GM23338 (cell line): ENCODE data around the gene PDE10A. TPM values are rescaled to one million over a fixed set of nuclear protein-coding genes. Genes with fewer than 3 reads are reported as not detected.

Experiments used
- ATAC-seq: fragments of 200-7000 bp; cut with Tn5 transposase; 3 replicates; pipeline ENCODE4 v1.9.1; 2020
- DNase-seq: peaks from one replicate; pipeline ENCODE4 v3.0.0-alpha.2; 2015; ENCODE audit warnings: low spot score
- H2AFZ ChIP-seq: fragments of 200-600 bp; sonication (generic); 2 replicates; pipeline ENCODE4 v1.8.0; 2016; ENCODE audit warnings: antibody characterized with exemption, mild to moderate bottlenecking, moderate library complexity
- H3F3A ChIP-seq: fragments of 200-600 bp; sonication (generic); replicated peaks from 2 replicates; pipeline ENCODE4 v1.8.0; 2017; ENCODE audit warnings: antibody characterized with exemption, mixed run types, low read depth
- H3K27ac ChIP-seq: fragments of 200-600 bp; sonication (generic); 2 replicates; pipeline ENCODE4 v1.6.1; 2016; ENCODE audit warnings: low read depth
- H3K27me3 ChIP-seq: fragments of 200-600 bp; sonication (generic); 2 replicates; pipeline ENCODE4 v1.8.0; 2016; ENCODE audit warnings: mild to moderate bottlenecking, mixed run types, moderate library complexity; ENCODE audit not compliant: insufficient read depth
- H3K36me3 ChIP-seq: fragments of 200-600 bp; sonication (generic); 2 replicates; pipeline ENCODE4 v1.8.0; 2016; ENCODE audit warnings: mild to moderate bottlenecking; ENCODE audit not compliant: insufficient read depth
- H3K4me1 ChIP-seq: fragments of 200-600 bp; sonication (generic); 2 replicates; pipeline ENCODE4 v1.8.0; 2016; ENCODE audit warnings: mild to moderate bottlenecking, moderate library complexity; ENCODE audit not compliant: insufficient read depth
- H3K4me2 ChIP-seq: fragments of 200-600 bp; sonication (generic); 2 replicates; pipeline ENCODE4 v1.7.1; 2017; ENCODE audit warnings: mixed run types
- H3K4me3 ChIP-seq: fragments of 200-600 bp; sonication (generic); 2 replicates; pipeline ENCODE4 v1.6.1; 2016; ENCODE audit warnings: mixed run types
- H3K79me2 ChIP-seq: fragments of 200-600 bp; sonication (generic); replicated peaks from 2 replicates; pipeline ENCODE4 v1.8.0; 2017; ENCODE audit warnings: mild to moderate bottlenecking; ENCODE audit not compliant: insufficient read depth
- H3K9me2 ChIP-seq: fragments of 200-600 bp; sonication (generic); 2 replicates; pipeline ENCODE4 v1.8.0; 2017; ENCODE audit not compliant: insufficient read depth
- H4K20me1 ChIP-seq: fragments of 200-600 bp; sonication (generic); replicated peaks from 2 replicates; pipeline ENCODE4 v1.8.0; 2017; ENCODE audit warnings: mild to moderate bottlenecking; ENCODE audit not compliant: insufficient read depth
- H3K27ac Mint-ChIP-seq: 2 replicates; pipeline ENCODE4 v1.8.0; 2020; ENCODE audit warnings: inconsistent platforms, mild to moderate bottlenecking, moderate library complexity, mixed read lengths
- H3K27me3 Mint-ChIP-seq: 3 replicates; pipeline ENCODE4 v1.8.0; 2022; ENCODE audit warnings: low read depth, mild to moderate bottlenecking, moderate library complexity, mixed read lengths, inconsistent platforms; ENCODE audit not compliant: insufficient read depth, poor library complexity
- H3K36me3 Mint-ChIP-seq: 3 replicates; pipeline ENCODE4 v1.8.0; 2021; ENCODE audit warnings: low read depth, mild to moderate bottlenecking, inconsistent platforms, moderate library complexity, mixed read lengths
- H3K4me1 Mint-ChIP-seq: 3 replicates; pipeline ENCODE4 v1.8.0; 2020; ENCODE audit warnings: mild to moderate bottlenecking, inconsistent platforms, mixed read lengths
- H3K4me3 Mint-ChIP-seq: 3 replicates; pipeline ENCODE4 v1.8.0; 2021; ENCODE audit warnings: moderate library complexity, mild to moderate bottlenecking, inconsistent platforms, mixed read lengths
- H3K9me3 Mint-ChIP-seq: 3 replicates; pipeline ENCODE4 v1.8.0; 2020; ENCODE audit warnings: moderate library complexity, mild to moderate bottlenecking, inconsistent platforms, mixed read lengths
- CREB1 ChIP-seq: fragments of 250-450 bp; sonication (Bioruptor Pico); IDR thresholded peaks from 2 replicates; pipeline ENCODE4 v1.5.0; 2020; ENCODE audit warnings: low read depth, mild to moderate bottlenecking, moderate library complexity
- CTCF ChIP-seq, 2 experiments: fragments of 200-600 bp in 1 of 2; sonication (generic) in 1 of 2; conservative IDR thresholded peaks; 2 replicates each; pipeline versions ENCODE4 v1.5.1 to v1.6.1; 2016 to 2017; ENCODE audit warnings: antibody characterized with exemption in 2 of 2, low read depth in 2 of 2, mild to moderate bottlenecking in 2 of 2, moderate library complexity in 1 of 2
- ETS1 ChIP-seq: IDR thresholded peaks from 2 replicates; pipeline ENCODE4 v1.6.1; 2016; ENCODE audit warnings: antibody characterized with exemption
- EZH2 ChIP-seq: fragments of 200-600 bp; sonication (generic); IDR thresholded peaks from one replicate; pipeline ENCODE4 v1.8.0; 2017; ENCODE audit warnings: antibody characterized with exemption, mild to moderate bottlenecking, low read depth; ENCODE audit not compliant: unreplicated experiment
- EZH2phosphoT487 ChIP-seq: fragments of 200-600 bp; sonication (generic); IDR thresholded peaks from one replicate; pipeline ENCODE4 v1.8.1; 2018; ENCODE audit warnings: antibody characterized with exemption; ENCODE audit not compliant: unreplicated experiment
- JUNB ChIP-seq: IDR thresholded peaks from one replicate; pipeline ENCODE4 v1.6.1; 2016; ENCODE audit warnings: antibody characterized with exemption; ENCODE audit not compliant: unreplicated experiment
- NANOG ChIP-seq: IDR thresholded peaks from 2 replicates; pipeline ENCODE4 v1.6.1; 2016; ENCODE audit warnings: antibody characterized with exemption, borderline replicate concordance
- POLR2AphosphoS5 ChIP-seq: IDR thresholded peaks from 2 replicates; pipeline ENCODE4 v1.6.1; 2016; ENCODE audit warnings: antibody characterized with exemption, low read depth
- REST ChIP-seq: IDR thresholded peaks from one replicate; pipeline ENCODE4 v1.6.1; 2018; ENCODE audit warnings: antibody characterized with exemption; ENCODE audit not compliant: unreplicated experiment
- ZNF114 ChIP-seq: fragments of 250-450 bp; sonication (Bioruptor Pico); IDR thresholded peaks from 2 replicates; pipeline ENCODE4 v1.5.0; 2020; ENCODE audit warnings: mild to moderate bottlenecking, moderate library complexity
- ZNF331 ChIP-seq: fragments of 250-450 bp; sonication (Bioruptor Pico); IDR thresholded peaks from 2 replicates; pipeline ENCODE4 v1.5.0; 2020; ENCODE audit warnings: low read depth, mild to moderate bottlenecking, moderate library complexity
- ZNF462 ChIP-seq: fragments of 250-450 bp; sonication (Bioruptor Pico); IDR thresholded peaks from 2 replicates; pipeline ENCODE4 v1.5.0; 2020; ENCODE audit warnings: mild to moderate bottlenecking, moderate library complexity
- polyA plus RNA-seq: library from polyadenylated mRNA; unstranded; fragments of >200 nt; fragmentation: Nextera tagmentation; extraction: Ambion mirVana; gene quantifications from 2 replicates; pipeline ENCODE4 v1.2.1, GENCODE V29; 2016
- total RNA-seq: library from RNA; depleted of rRNA; stranded (reverse); fragments of >200 nt; shearing (Covaris generic); gene quantifications from 2 replicates; pipeline ENCODE4 v1.2.3, GENCODE V29; 2014

Gene PDE10A
- total and polyA plus RNA-seq, 2 experiments from 2014 or later: 0.50 to 3.9 TPM

- Mint-ChIP-seq H3K9me3 (no peaks in the 10 kb centered on the region; the same call in 2 of the 3 replicates), H3K4me1 (no peaks in the 10 kb centered on the region), H3K27ac (no peak overlapping the region), H3K36me3 (no peaks in the 10 kb centered on the region), H3K4me3 (no peak overlapping the region), H3K27me3 (no peaks in the 10 kb centered on the region)
- Histone ChIP-seq H3K27ac (no peak overlapping the region), H2AFZ (no peak overlapping the region), H3K27me3 (no peaks in the 10 kb centered on the region), H3K9me2 (no peaks in the 10 kb centered on the region), H3K4me2 (no peak overlapping the region), H4K20me1 (no peaks in the 10 kb centered on the region), H3K36me3 (no peaks in the 10 kb centered on the region), H3K4me3 (no peak overlapping the region), H3F3A (no peaks in the 10 kb centered on the region), H3K4me1 (no peaks in the 10 kb centered on the region), H3K79me2 (no peaks in the 10 kb centered on the region)
- ATAC-seq (no peak), DNase-seq (no peak)
- no peak for TF ChIP-seq CREB1 (CRISPR knock-in tag)
- TF ChIP-seq ZNF331: no peak
- no peak for TF ChIP-seq JUNB
- no peak for TF ChIP-seq EZH2phosphoT487
- TF ChIP-seq POLR2AphosphoS5: no peak
- no peak for TF ChIP-seq NANOG
- no peak for TF ChIP-seq ETS1
- no peak for TF ChIP-seq ZNF114 (CRISPR knock-in tag)
- no peak for TF ChIP-seq REST
- no peak for TF ChIP-seq ZNF462 (CRISPR knock-in tag)
- TF ChIP-seq EZH2: no peak
- TF ChIP-seq CTCF (conservative IDR thresholded peaks at IDR 0.05; ENCODE audit: low read depth in 2 of 2): no peak
These were observed 261.9 kb downstream of the PDE10A start for GRCh38 chr6:165401092-165401491.
